DMS153 treated with DMSO at 0.1 percent for 48 hours (cell line): ENCODE data around the gene S100A7A.

Source experiments
- DNase-seq: peaks from one replicate; lab custom pipeline; 2025; ENCODE audit not compliant: unreplicated experiment; lab: John Stamatoyannopoulos, UW

The S100A7A gene

DNA sequence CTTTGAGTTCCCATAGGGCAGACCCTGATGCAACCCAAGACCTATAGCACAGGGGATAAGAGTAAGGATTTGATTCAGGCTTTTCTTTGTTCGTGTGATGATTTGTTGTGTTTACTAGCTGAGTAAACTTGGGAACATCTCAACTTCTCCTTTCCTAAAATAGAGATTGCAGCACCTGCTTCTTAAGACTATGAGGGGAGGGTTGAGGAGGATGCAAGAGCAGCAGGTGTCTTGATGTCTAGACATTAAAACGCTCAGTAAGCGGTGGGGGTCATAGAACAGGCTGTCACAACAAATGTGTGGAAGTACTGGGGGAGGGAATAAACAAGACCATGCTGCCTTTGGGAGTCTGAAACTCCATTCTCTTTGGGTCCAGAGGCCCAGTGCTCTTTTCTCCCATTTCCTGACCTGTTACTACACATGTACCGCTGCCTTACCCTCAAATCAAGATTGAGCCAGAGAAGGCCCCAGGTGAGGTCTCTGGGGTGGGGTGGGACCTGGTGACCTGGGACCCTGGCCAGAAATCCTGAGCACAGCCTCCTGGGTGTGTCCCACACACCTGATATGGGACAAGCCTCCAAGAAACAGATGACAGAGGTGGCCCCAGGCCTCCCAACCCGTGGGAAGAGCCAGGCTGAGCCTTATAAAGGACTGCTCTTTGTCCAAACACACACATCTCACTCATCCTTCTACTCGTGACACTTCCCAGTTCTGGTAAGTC, at the start of gene S100A7A:
S100A7A (plus strand) TSS at position 671 of the 721 bp plus-strand sequence. CDS start 1,563 bp downstream, outside the sequence.
- no peak for DNase-seq

DNA sequence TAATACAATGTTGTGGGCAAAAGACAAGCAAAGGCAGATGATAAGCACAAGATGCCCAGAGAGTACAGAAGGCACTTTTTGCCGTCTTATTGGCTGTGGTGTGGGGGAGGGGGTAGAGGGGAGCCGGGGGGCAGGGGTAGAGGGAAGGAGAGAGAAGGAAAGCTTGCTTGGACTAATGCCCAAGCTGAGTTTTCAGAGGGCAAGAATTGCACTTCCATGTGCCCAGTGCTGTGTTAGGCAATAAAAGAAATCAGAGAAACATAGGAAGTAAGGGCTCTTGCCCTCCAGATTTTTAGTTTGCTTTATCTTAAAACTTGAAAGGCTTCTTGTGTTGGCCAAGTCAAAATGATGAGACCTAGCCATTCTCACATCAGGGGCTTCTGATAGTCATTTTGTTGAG, 49.2 kb upstream of the S100A7A start:
- no peak for DNase-seq

DNA sequence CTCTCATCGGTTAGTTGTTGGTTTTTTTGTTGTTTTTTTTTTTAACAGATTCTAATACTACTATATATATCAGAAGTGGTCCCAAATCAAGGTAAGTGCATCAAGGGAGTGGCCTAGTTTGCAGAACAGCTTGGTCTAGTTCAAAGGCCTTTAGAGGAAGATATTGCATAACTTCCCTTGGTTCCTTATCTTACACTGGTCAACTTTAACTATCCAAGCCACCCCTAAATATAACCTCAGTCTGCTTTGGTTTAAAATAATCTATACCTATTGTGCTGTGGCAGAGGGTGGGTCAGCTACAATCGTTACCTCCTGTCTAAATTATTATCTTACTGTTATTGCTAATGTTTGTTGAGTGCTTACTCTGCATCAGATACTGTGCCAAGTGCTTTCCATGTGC, 47.8 kb upstream of the S100A7A start:
- DNase-seq = no peak

DNA sequence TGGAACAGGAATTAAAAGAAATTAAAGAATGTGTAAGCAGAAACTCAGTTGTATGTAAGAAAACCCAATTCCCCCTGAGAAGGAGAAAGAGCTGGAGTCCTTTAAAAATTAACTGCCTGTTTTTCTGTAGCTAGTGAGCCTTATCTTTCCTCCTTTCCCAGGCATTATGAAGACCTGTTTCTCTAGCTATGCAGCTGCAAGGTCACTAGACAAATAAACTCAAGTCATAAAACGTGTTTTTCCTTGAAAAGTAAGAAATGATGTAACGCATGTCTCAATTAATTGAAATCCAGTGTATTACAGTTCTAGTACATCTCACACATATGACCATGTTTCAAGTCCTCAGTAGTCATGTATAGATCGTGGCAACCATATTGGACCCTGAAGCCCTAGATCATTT, 46.2 kb upstream of the S100A7A start:
- no peak for DNase-seq

DNA sequence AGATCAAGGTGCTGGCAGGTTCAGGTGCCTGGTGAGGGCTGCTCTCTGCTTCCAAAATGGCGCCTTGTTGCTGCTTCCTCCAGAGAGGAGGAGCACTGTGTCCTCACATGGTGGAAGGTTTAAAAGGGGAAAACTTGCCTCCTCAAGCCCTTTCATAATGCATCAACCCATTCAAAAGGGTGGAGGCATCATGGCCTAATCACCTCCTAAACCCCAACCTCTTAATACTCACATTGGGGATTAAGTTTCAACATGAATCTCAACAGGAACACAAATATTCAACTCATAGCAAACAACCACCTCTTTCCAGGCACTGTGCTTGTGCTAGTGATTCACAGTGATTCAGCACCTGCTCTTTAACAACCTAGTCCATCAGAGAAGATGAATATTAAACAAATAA, 45.1 kb upstream of the S100A7A start:
- no peak for DNase-seq

DNA sequence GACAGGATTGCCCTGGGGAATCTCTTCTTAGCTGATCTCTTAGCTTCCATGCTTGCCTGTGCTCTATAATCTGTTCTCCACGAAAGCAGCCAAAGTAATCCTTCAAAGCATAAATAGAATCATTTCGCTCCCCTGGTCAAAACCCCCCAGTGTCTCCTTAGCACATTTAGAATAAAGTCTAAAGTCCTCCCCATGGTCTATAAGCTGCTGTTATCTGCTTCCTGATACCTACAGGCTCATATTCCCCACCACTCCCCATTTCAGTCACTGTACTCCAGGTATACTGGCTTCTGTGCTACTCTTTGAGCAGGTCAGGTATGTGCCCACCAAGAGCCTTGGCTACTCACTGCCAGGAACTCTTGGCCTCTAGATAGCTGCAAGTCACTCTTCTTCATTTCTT, 43.7 kb upstream of the S100A7A start:
- DNase-seq = no peak

DNA sequence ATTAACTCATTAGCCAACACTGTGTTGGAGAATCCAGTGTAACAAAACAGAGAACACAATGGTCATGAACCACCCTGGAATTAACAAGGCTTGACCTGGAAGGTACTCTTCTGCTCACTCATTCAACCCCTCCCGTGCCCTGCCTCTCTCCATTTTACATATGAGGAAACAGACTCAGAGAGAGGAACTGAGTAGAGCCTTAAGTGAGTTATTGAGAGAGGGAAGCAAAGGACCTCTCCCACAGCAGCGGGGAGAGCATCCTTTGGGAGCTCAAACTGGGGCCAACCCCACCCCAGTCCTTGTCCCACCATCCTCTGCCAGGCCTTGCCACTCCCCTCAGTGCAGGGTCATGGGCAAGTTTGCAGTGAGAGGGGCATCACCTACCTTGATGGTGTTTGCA, 42.2 kb upstream of the S100A7A start:
- no peak for DNase-seq

DNA sequence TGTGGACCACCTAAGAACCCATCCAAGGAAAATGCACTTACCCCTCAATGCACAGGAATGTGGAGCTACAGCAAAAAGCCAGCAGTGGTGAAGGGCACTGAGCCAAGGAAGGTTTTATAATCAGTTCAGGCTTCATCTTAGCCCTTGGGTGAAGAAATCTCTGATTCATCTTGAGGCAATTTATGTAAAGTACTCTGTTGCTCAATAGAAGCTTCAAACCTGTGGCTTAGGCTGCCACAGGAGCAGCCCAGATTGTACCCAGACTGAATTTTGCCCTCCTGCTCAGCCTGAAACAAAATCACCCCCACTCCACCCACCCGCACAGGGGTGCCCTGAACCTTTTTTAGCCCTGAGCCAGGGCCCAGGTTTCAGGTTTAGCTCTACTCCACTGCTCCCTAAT, 40.8 kb upstream of the S100A7A start, which contains the start of gene S100A12:
S100A12 (minus strand) TSS at position 111 of the 400 bp plus-strand sequence. CDS start 1,029 bp downstream, outside the sequence.
- DNase-seq = no peak

DNA sequence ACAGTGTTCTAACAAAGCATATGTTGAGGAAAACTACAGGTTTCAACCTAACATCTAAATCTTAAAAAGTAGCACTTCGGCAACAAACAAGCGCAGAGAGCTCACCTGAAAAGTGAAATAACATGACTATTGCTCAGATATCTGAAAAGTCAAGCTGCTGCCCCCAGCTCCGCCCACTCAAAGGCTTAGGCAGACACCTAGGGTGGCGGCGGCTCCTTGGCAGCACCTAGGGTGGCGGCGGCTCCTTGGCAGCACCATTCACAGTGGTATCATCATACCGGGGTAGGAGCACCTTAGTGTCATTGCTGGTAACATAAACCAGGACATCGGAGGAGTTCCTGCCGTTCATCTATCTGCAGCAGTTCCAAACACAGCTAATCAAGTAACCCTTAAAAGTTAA, 36.7 kb upstream of the S100A7A start:
- DNase-seq = no peak

DNA sequence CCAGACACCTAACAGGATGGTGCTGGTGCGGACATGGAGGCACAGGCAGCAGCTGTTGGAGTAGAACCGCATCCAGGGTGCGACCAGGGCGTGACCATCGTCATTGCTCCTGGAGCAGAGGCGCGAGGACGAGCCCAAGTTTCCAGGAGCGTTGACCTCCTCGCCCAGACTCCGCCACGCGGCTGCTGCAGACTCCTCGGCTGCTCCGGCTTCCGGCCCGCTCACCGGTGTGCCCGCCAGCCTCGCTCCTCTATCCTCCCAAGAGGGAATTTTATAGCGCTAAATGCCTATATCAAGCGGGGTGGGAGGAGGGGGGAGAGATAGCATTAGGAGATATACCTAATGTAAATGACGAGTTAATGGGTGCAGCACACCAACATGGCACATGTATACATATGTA, 35.6 kb upstream of the S100A7A start:
- DNase-seq = no peak

GRCh38 chr1:153384958-153385580, 31.3 kb upstream of the S100A7A start:
- DNase-seq = no peak

DNA sequence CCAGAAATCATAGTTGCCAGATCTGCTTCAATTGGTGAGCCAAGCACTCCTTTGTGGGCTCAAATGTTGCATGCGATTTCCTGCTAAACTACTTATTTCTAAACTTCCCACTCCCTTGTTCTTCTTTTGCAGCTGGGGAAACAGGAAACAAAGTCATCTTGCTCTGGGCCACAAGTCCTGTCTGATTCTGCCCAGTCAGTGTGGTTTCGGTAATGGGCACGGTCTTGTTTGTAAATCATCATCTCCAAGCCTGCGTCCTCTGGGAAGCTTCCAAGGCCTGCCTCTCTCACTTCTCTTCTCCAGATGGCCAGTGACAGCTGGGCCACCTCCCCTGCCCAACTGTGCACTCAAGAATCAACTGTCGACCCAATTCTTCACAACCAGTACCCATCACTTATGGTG, 29.8 kb upstream of the S100A7A start:
- no peak for DNase-seq

- no peak for DNase-seq
Measured at GRCh38 chr1:153387001-153387400, 29.3 kb upstream of the S100A7A start.

DNA sequence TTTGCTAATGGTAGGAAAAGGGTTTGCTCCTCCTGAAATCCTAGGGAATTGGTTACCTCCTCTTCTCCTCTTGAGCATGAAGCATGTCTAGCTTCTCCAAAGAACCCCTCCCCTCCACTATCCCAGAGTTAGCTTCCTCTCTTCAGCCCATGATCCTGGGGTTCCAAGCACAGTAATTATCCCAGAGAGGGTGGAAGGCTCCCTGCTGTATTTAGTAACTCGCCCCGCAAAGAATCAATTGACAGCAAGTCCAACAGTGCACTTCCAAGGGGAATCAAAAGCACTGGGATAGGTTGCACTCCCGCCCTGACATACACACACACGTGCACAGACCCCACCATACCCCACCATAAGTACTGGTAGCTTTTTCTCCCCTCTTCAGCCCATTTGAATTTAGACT, 28.5 kb upstream of the S100A7A start:
- DNase-seq = no peak

DNA sequence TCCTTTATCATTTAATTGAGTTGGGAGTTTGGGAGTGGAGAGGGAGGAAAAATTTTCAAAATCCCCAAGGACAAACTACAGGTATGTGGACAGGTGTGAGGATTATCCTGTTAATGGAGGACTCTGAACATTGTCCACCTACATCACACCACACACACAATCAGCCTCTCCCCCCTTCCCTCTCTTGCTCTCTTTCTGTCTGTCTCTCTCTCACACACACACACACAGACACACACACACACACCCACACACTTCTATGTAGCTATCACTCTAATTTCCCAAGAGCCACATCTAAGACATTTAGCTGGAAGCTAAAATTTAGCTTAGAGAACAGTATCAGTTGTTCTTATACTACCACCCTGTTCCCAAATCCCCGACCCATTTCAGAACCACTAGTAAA, 26.9 kb upstream of the S100A7A start:
- DNase-seq = no peak

DNA sequence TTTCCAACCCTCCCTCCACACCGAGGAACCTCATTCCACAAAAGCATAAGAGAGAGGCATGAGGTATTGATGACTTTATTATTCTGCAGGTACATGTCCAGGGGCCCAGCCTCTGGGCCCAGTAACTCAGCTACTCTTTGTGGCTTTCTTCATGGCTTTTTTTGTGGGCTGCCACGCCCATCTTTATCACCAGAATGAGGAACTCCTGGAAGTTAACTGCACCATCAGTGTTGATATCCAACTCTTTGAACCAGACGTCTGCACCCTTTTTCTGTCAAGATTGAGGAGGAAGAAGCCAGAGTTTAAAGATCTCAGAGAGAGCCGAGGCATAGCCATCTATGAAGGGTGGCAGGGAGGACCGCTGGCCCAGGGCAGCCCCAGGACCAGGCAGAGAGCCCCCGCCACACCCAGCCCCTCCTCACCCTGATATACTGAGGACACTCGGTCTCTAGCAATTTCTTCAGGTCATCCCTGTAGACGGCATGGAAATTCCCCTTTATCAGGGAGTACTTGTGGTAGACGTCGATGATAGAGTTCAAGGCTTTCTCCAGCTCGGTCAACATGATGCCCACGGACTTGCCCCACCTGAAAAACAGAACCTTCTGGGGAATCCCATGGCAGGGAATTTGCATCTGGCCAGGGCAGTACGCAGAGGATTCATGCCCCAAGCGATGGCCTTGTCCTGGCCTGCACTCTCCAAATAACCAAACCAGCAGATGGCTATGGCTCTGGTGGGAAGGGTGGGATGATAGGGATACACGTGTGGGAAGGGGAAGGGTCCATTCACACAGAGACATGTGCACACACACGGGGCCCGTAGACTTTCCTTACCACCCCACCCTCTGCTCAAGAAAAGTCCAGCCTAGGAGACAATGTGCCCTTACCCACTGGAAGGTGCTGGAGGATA, 26.1 kb upstream of the S100A7A start:
- DNase-seq = no peak

- DNase-seq = no peak
Measured at GRCh38 chr1:153390938-153391710, 25.2 kb upstream of the S100A7A start, which contains the start of gene S100A8. Gene S100A8, minus strand, starts transcription at chr1:153391073. Its CDS starts 538 bp downstream, at chr1:153390535.

DNA sequence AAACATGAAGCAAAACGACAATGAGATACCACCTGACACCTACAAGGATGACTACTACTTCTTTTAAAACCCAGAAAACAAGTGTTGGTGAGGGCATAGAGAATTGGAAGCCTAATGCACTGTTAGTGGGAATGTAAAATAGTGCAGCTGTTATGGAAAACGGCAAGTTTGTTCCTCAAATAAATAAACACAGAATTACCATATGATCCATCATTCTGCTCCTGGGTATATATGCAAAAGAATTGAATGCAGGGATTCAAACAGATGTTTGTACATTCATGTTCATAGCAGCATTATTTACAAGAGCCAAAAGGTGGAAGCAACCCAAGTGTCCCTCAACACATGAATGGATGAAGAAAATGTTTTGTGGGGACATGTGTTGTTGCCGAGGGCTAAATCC, 24.1 kb upstream of the S100A7A start:
- DNase-seq = no peak

GRCh38 chr1:153392822-153393221, 23.5 kb upstream of the S100A7A start:
- no peak for DNase-seq

- no peak for DNase-seq
Measured at GRCh38 chr1:153393926-153394325, 22.4 kb upstream of the S100A7A start.

GRCh38 chr1:153394391-153394790, 21.9 kb upstream of the S100A7A start:
- no peak for DNase-seq
